Large intestine (tissue), 3 donors: ENCODE results near the gene CLIC6. TPM values are rescaled to one million over a fixed set of nuclear protein-coding genes. Genes with fewer than 3 reads are reported as not detected.
"Not testable (repeated sequence)": the region's sequence is repeated elsewhere in the genome, so short reads cannot be mapped to it uniquely, and the experiment has no call there.

Experiments
- DNase-seq, 2 donors: peaks; one replicate each; pipeline versions ENCODE4 v3.0.0 to v3.0.0-alpha.2; 2013
- H3K27ac ChIP-seq: one replicate; pipeline ENCODE4 v1.5.1; 2013; ENCODE audit warnings: low read length
- H3K27me3 ChIP-seq: 2 replicates; pipeline ENCODE4 v1.6.1; 2013; ENCODE audit warnings: low read length; ENCODE audit not compliant: control insufficient read depth, insufficient read depth
- H3K36me3 ChIP-seq: 2 replicates; pipeline ENCODE4 v1.6.1; 2013; ENCODE audit warnings: low read length; ENCODE audit not compliant: control insufficient read depth, insufficient read depth
- H3K4me1 ChIP-seq: one replicate; pipeline ENCODE4 v1.6.1; 2013; ENCODE audit warnings: low read length; ENCODE audit not compliant: control insufficient read depth, insufficient read depth
- H3K4me3 ChIP-seq: one replicate; pipeline ENCODE4 v1.5.1; 2013; ENCODE audit warnings: low read length
- H3K9me3 ChIP-seq: one replicate; pipeline ENCODE4 v1.6.1; 2013; ENCODE audit warnings: mild to moderate bottlenecking, low read depth, low read length, moderate library complexity; ENCODE audit not compliant: control insufficient read depth
- WGBS: methylation state at CpG from one replicate; pipeline ENCODE4 v1.1.5; 2013; ENCODE audit warnings: low lambda C conversion rate; ENCODE audit not compliant: insufficient coverage; 5-methylcytosine and 5-hydroxymethylcytosine counted together
- polyA plus RNA-seq: library from polyadenylated mRNA; unstranded; fragments of 120-200 nt; gene quantifications from one replicate; pipeline ENCODE4 v1.2.1, GENCODE V29; 2013

Gene CLIC6
- polyA plus RNA-seq, 1 donor: 18.2 TPM

DNA sequence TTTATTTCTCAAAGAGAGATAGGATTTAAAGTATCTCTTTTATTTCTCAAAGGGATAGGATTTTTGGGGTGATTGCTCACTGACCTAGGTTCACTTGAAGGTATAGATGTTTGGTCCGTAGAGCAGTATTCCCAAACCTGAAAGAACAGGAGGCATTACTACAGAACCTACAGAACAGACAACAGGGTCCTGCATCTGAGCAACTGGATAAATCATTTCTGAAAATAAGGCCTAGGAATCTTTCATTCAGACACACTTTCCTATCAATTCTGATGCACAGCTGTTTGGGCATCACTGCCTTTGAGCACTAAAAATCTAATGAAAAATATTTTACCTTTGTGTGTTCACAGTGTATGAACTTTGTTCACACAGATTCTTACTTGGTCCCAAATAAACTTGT lies 17.2 kb upstream of the CLIC6 start:
- Histone ChIP-seq H3K9me3 (no peaks in the 10 kb centered on the region), H3K4me3 (no peak overlapping the region), H3K4me1 (peaks cover 8% of the 10 kb centered on the region), H3K27me3 (no peaks in the 10 kb centered on the region), H3K36me3 (no peaks in the 10 kb centered on the region), H3K27ac (no peak overlapping the region)
- DNase-seq: no peak
- WGBS: no CpG with 5 or more reads among the region's 1 CpG

DNA sequence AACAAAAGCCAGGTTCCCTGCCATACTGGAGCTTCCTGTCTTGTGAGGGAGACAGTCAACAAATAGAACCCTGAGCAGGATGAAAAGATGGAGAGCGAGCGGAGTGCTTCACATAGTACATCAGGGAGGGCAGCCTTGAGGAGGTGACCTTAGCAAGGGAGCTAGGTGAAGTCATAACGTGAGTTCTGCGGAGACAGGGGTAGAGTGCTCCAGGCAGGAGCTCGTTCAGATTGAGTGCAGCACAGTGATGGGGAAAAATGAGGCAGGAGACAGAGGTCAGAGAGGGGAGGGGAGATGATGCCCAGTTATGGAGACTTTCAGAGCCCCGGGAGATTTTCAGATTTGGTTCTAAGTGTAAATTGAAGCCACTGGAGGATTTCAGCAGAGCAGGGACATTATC lies 15.3 kb upstream of the CLIC6 start:
- no peak for DNase-seq
- no peak overlapping the region for H3K4me3 ChIP-seq
- no peaks in the 10 kb centered on the region for H3K9me3 ChIP-seq
- H3K4me1 ChIP-seq: peaks cover 8% of the 10 kb centered on the region
- H3K27me3 ChIP-seq: no peaks in the 10 kb centered on the region
- H3K36me3 ChIP-seq: no peaks in the 10 kb centered on the region
- no CpG with 5 or more reads among the region's 6 CpGs for WGBS
- H3K27ac ChIP-seq: no peak overlapping the region

GRCh38 chr21:34661848-34662247 lies 6.9 kb upstream of the CLIC6 start:
- Histone ChIP-seq H3K27ac (no peak overlapping the region), H3K36me3 (no peaks in the 10 kb centered on the region), H3K4me3 (no peak overlapping the region), H3K4me1 (no peaks in the 10 kb centered on the region), H3K27me3 (no peaks in the 10 kb centered on the region), H3K9me3 (peaks cover 20% of the 10 kb centered on the region)
- DNase-seq: no peak

GRCh38 chr21:34667761-34668160 lies 1.0 kb upstream of the CLIC6 start:
- DNase-seq: no peak
- Histone ChIP-seq H3K4me1 (peaks cover 15% of the 10 kb centered on the region), H3K27ac (no peak overlapping the region), H3K9me3 (peaks cover 5% of the 10 kb centered on the region), H3K4me3 (no peak overlapping the region), H3K36me3 (no peaks in the 10 kb centered on the region), H3K27me3 (peaks cover 45% of the 10 kb centered on the region)
- WGBS: no CpG with 5 or more reads among the region's 3 CpGs

DNA sequence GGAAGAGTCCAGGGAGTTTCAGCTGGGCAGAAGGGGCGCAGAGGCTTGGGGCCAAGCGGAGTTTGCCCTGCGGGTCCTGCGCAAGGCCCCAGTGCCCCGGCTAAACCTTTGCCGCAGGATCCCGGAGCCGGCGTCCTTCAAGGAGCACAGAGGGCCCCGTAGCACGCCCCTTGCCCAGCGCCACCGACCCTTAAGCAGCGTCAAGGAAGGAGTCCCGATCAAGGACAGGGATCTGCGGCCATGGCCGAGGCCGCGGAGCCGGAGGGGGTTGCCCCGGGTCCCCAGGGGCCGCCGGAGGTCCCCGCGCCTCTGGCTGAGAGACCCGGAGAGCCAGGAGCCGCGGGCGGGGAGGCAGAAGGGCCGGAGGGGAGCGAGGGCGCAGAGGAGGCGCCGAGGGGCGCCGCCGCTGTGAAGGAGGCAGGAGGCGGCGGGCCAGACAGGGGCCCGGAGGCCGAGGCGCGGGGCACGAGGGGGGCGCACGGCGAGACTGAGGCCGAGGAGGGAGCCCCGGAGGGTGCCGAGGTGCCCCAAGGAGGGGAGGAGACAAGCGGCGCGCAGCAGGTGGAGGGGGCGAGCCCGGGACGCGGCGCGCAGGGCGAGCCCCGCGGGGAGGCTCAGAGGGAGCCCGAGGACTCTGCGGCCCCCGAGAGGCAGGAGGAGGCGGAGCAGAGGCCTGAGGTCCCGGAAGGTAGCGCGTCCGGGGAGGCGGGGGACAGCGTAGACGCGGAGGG lies 520 bp downstream of the CLIC6 start:
- WGBS: no CpG with 5 or more reads among the region's 74 CpGs
- peaks cover 15% of the 10 kb centered on the region for H3K4me1 ChIP-seq
- H3K27ac ChIP-seq: no peak overlapping the region
- no peaks in the 10 kb centered on the region for H3K36me3 ChIP-seq
- peak in 1 of 2 donors; percentile 71 for DNase-seq
- peak overlapping the region; percentile 71 for H3K4me3 ChIP-seq
- H3K9me3 ChIP-seq: peaks cover 5% of the 10 kb centered on the region
- H3K27me3 ChIP-seq: peaks cover 45% of the 10 kb centered on the region

DNA sequence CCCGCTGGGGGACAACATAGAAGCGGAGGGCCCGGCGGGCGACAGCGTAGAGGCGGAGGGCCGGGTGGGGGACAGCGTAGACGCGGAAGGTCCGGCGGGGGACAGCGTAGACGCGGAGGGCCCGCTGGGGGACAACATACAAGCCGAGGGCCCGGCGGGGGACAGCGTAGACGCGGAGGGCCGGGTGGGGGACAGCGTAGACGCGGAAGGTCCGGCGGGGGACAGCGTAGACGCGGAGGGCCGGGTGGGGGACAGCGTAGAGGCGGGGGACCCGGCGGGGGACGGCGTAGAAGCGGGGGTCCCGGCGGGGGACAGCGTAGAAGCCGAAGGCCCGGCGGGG lies 1.1 kb downstream of the CLIC6 start:
- Histone ChIP-seq H3K4me3 (peak overlapping the region; percentile 71), H3K4me1 (peaks cover 15% of the 10 kb centered on the region), H3K27me3 (peaks cover 45% of the 10 kb centered on the region)
- not testable (repeated sequence) for H3K27ac ChIP-seq, H3K9me3 ChIP-seq, DNase-seq, H3K36me3 ChIP-seq
- no CpG with 5 or more reads among the region's 46 CpGs for WGBS

DNA sequence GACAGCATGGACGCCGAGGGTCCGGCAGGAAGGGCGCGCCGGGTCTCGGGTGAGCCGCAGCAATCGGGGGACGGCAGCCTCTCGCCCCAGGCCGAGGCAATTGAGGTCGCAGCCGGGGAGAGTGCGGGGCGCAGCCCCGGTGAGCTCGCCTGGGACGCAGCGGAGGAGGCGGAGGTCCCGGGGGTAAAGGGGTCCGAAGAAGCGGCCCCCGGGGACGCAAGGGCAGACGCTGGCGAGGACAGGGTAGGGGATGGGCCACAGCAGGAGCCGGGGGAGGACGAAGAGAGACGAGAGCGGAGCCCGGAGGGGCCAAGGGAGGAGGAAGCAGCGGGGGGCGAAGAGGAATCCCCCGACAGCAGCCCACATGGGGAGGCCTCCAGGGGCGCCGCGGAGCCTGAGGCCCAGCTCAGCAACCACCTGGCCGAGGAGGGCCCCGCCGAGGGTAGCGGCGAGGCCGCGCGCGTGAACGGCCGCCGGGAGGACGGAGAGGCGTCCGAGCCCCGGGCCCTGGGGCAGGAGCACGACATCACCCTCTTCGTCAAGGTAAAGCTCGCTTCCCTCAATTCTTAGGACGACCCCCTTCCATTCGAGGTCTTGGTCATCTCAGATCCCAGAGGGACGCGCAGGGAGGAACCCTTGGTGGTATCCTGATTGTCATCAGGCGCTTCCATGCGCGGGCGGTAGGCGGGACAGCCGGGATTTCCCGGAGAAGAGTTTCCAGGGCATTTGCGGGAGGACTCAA lies 1.6 kb downstream of the CLIC6 start:
- no CpG with 5 or more reads among the region's 70 CpGs for WGBS
- H3K4me1 ChIP-seq: peaks cover 15% of the 10 kb centered on the region
- peaks cover 5% of the 10 kb centered on the region for H3K9me3 ChIP-seq
- peaks cover 45% of the 10 kb centered on the region for H3K27me3 ChIP-seq
- H3K36me3 ChIP-seq: no peaks in the 10 kb centered on the region
- no peak overlapping the region for H3K27ac ChIP-seq
- peak in 1 of 2 donors; percentile 69 for DNase-seq
- peak overlapping the region; percentile 71 for H3K4me3 ChIP-seq

GRCh38 chr21:34670962-34671348 lies 2.2 kb downstream of the CLIC6 start:
- Histone ChIP-seq H3K27ac (no peak overlapping the region), H3K4me3 (peak overlapping the region; percentile 71), H3K9me3 (peaks cover 5% of the 10 kb centered on the region), H3K4me1 (peaks cover 15% of the 10 kb centered on the region), H3K36me3 (no peaks in the 10 kb centered on the region), H3K27me3 (peaks cover 45% of the 10 kb centered on the region)
- no peak for DNase-seq
- WGBS: no CpG with 5 or more reads among the region's 8 CpGs

GRCh38 chr21:34671462-34671861 lies 2.7 kb downstream of the CLIC6 start:
- peaks cover 5% of the 10 kb centered on the region for H3K9me3 ChIP-seq
- no peaks in the 10 kb centered on the region for H3K36me3 ChIP-seq
- peaks cover 45% of the 10 kb centered on the region for H3K27me3 ChIP-seq
- H3K4me3 ChIP-seq: peak overlapping the region; percentile 71
- no CpG with 5 or more reads among the region's 1 CpG for WGBS
- peaks cover 15% of the 10 kb centered on the region for H3K4me1 ChIP-seq
- peak; percentile 33 to 68 for DNase-seq
- H3K27ac ChIP-seq: peak overlapping the region; percentile 57

- peaks cover 45% of the 10 kb centered on the region for H3K27me3 ChIP-seq
- peak overlapping the region; percentile 57 for H3K27ac ChIP-seq
- peaks cover 15% of the 10 kb centered on the region for H3K4me1 ChIP-seq
- WGBS: no CpG with 5 or more reads among the region's 4 CpGs
- H3K9me3 ChIP-seq: peaks cover 5% of the 10 kb centered on the region
- no peaks in the 10 kb centered on the region for H3K36me3 ChIP-seq
- DNase-seq: no peak
- no peak overlapping the region for H3K4me3 ChIP-seq
Observed at GRCh38 chr21:34671891-34672290, 3.1 kb downstream of the CLIC6 start.

DNA sequence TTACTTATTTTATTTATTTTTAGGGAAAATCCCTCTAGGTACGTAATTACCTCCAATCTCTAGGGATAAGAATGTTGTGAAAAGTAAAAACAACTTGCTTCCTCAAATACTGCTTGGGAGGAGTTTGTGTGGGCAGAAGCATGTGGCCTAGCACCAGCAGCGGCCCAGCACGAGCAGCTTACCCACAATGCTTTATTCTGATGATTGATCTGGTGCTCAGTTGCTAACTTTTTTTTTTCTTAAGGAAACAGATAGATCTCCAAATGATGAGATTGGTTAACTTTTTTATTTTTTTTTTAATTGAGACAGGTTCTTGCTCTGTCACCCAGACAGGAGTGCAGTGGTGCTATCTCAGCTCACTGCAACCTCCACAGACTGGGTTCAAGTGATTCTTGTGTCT lies 4.2 kb downstream of the CLIC6 start:
- 40% methylated on average over 1 of the region's 3 CpGs for WGBS
- no peak overlapping the region for H3K27ac ChIP-seq
- H3K4me1 ChIP-seq: peaks cover 15% of the 10 kb centered on the region
- peaks cover 39% of the 10 kb centered on the region for H3K27me3 ChIP-seq
- peaks cover 5% of the 10 kb centered on the region for H3K9me3 ChIP-seq
- no peak overlapping the region for H3K4me3 ChIP-seq
- no peak for DNase-seq
- H3K36me3 ChIP-seq: no peaks in the 10 kb centered on the region
